Neural cell (in vitro differentiated cells): Measurements from ENCODE around the gene DAGLB. TPM values are rescaled to one million over a fixed set of nuclear protein-coding genes. Genes with fewer than 3 reads are reported as not detected.
"Not testable (repeated sequence)": the region's sequence is repeated elsewhere in the genome, so short reads cannot be mapped to it uniquely, and the experiment has no call there.

Experiments used
- H2AFZ ChIP-seq: fragments of 200-600, 300-800 bp; sonication (generic), shearing (Covaris generic); 2 replicates; pipeline ENCODE4 v1.6.0; 2014; ENCODE audit warnings: low read depth, mild to moderate bottlenecking, antibody characterized with exemption, low read length, moderate library complexity
- H3F3A ChIP-seq: fragments of 200-600 bp; shearing (Covaris generic); 2 replicates; pipeline ENCODE4 v1.6.1; 2016; ENCODE audit warnings: mild to moderate bottlenecking, moderate library complexity, mixed read lengths, antibody characterized with exemption, low read length; ENCODE audit not compliant: insufficient read depth, poor library complexity, severe bottlenecking
- H3K27ac ChIP-seq: fragments of 200-600, 300-800 bp; sonication (generic), shearing (Covaris generic); 2 replicates; pipeline ENCODE4 v1.5.1; 2014; ENCODE audit warnings: mild to moderate bottlenecking, low read length, moderate library complexity
- H3K27me3 ChIP-seq: fragments of 300-800, 200-600 bp; sonication (generic), shearing (Covaris generic); 2 replicates; pipeline ENCODE4 v1.6.0; 2014; ENCODE audit warnings: mild to moderate bottlenecking, low read depth, low read length, moderate library complexity; ENCODE audit not compliant: insufficient read depth
- H3K36me3 ChIP-seq: fragments of 300-800, 200-600 bp; sonication (generic), shearing (Covaris generic); 2 replicates; pipeline ENCODE4 v1.5.1; 2014; ENCODE audit warnings: mild to moderate bottlenecking, antibody characterized with exemption, low read length, moderate library complexity; ENCODE audit not compliant: insufficient read depth
- H3K4me2 ChIP-seq: fragments of 300-800, 200-600 bp; sonication (generic), shearing (Covaris generic); 2 replicates; pipeline ENCODE4 v1.6.0; 2014; ENCODE audit warnings: mild to moderate bottlenecking, low read length
- H3K4me3 ChIP-seq: fragments of 300-800, 200-600 bp; sonication (generic), shearing (Covaris generic); 2 replicates; pipeline ENCODE4 v1.5.1; 2014; ENCODE audit warnings: mild to moderate bottlenecking, low read length, moderate library complexity
- H3K79me2 ChIP-seq: fragments of 200-600 bp; shearing (Covaris generic); replicated peaks from 2 replicates; pipeline ENCODE4 v1.6.0; 2014; ENCODE audit warnings: mild to moderate bottlenecking, low read length, moderate library complexity; ENCODE audit not compliant: insufficient read depth
- H3K9ac ChIP-seq: fragments of 300-800, 200-600 bp; sonication (generic), shearing (Covaris generic); 2 replicates; pipeline ENCODE4 v1.6.1; 2016; ENCODE audit warnings: mild to moderate bottlenecking, low read length, mixed read lengths
- H3K9me2 ChIP-seq: fragments of 200-600 bp; shearing (Covaris generic); 2 replicates; pipeline ENCODE4 v1.6.1; 2016; ENCODE audit warnings: mild to moderate bottlenecking, low read length, mixed read lengths; ENCODE audit not compliant: insufficient read depth
- H3K9me3 ChIP-seq: fragments of 200-600, 300-800 bp; sonication (generic), shearing (Covaris generic); 2 replicates; pipeline ENCODE4 v1.6.1; 2016; ENCODE audit warnings: mild to moderate bottlenecking, mixed run types, low read length, moderate library complexity, mixed read lengths
- H4K20me1 ChIP-seq: fragments of 200-600 bp; shearing (Covaris generic); 2 replicates; pipeline ENCODE4 v1.6.1; 2016; ENCODE audit warnings: mild to moderate bottlenecking, mixed run types; ENCODE audit not compliant: insufficient read depth
- CTCF ChIP-seq: fragments of 450-650 bp; IDR thresholded peaks from 2 replicates; pipeline ENCODE4 v1.5.1; 2014; ENCODE audit warnings: antibody characterized with exemption, mild to moderate bottlenecking, moderate library complexity; ENCODE audit not compliant: poor library complexity, severe bottlenecking
- EP300 ChIP-seq: fragments of 450-650 bp; conservative IDR thresholded peaks from 2 replicates; pipeline ENCODE4 v1.6.1; 2014; ENCODE audit warnings: antibody characterized with exemption, mild to moderate bottlenecking, moderate library complexity; ENCODE audit not compliant: poor library complexity, severe bottlenecking
- EZH2 ChIP-seq: fragments of 200-600, 300-800 bp; shearing (Covaris generic), sonication (generic); IDR thresholded peaks from 2 replicates; pipeline ENCODE4 v1.6.1; 2014; ENCODE audit warnings: antibody characterized with exemption, low read length, borderline replicate concordance, mild to moderate bottlenecking; ENCODE audit not compliant: insufficient read depth, poor library complexity, severe bottlenecking
- MXI1 ChIP-seq: fragments of 450-650 bp; conservative IDR thresholded peaks from 2 replicates; pipeline ENCODE4 v1.6.1; 2014; ENCODE audit warnings: antibody characterized with exemption, mild to moderate bottlenecking; ENCODE audit not compliant: poor library complexity, severe bottlenecking
- POLR2AphosphoS5 ChIP-seq: IDR thresholded peaks from 2 replicates; pipeline ENCODE4 v1.6.1; 2012
- RAD21 ChIP-seq: fragments of 450-650 bp; conservative IDR thresholded peaks from 2 replicates; pipeline ENCODE4 v1.6.1; 2014; ENCODE audit warnings: antibody characterized with exemption, mild to moderate bottlenecking, moderate library complexity
- REST ChIP-seq: IDR thresholded peaks from 2 replicates; pipeline ENCODE4 v1.6.1; 2012; ENCODE audit warnings: borderline replicate concordance
- SMC3 ChIP-seq: fragments of 450-650 bp; conservative IDR thresholded peaks from 2 replicates; pipeline ENCODE4 v1.6.1; 2014; ENCODE audit warnings: antibody characterized with exemption, mild to moderate bottlenecking, moderate library complexity; ENCODE audit not compliant: poor library complexity
- TAF1 ChIP-seq: IDR thresholded peaks from 2 replicates; pipeline ENCODE4 v1.6.1; 2012; ENCODE audit warnings: low read depth
- polyA plus RNA-seq: library from polyadenylated mRNA; depleted of rRNA; stranded (reverse); fragments of >200 nt; gene quantifications from 2 replicates; pipeline ENCODE4 v1.2.3, GENCODE V29; 2014

Gene DAGLB
- polyA plus RNA-seq, 1 donor from 2014 or later: 32.3 TPM

- no peak overlapping the region for H2AFZ ChIP-seq
- no peaks in the 10 kb centered on the region for H3F3A ChIP-seq
- H4K20me1 ChIP-seq: no peaks in the 10 kb centered on the region
- H3K27me3 ChIP-seq: no peaks in the 10 kb centered on the region
- H3K9me2 ChIP-seq: no peaks in the 10 kb centered on the region
- no peak overlapping the region for H3K4me3 ChIP-seq
- no peak overlapping the region for H3K27ac ChIP-seq
- H3K4me2 ChIP-seq: no peak overlapping the region
- H3K9ac ChIP-seq: no peak overlapping the region
- no peaks in the 10 kb centered on the region for H3K9me3 ChIP-seq
- H3K36me3 ChIP-seq: peaks cover 7% of the 10 kb centered on the region
- no peak for TF ChIP-seq RAD21
- TF ChIP-seq CTCF: no peak
- TF ChIP-seq REST: no peak
- no peak for TF ChIP-seq POLR2AphosphoS5
- TF ChIP-seq EP300: no peak
- TF ChIP-seq MXI1: no peak
- no peak for TF ChIP-seq TAF1
- no peak for TF ChIP-seq SMC3
- no peak for TF ChIP-seq EZH2
- H3K79me2 ChIP-seq: peaks cover 37% of the 10 kb centered on the region
Observed at GRCh38 chr7:6398943-6399342, 48.8 kb downstream of the DAGLB start.

GRCh38 chr7:6397759-6398495 lies 49.8 kb downstream of the DAGLB start:
- not testable (repeated sequence) for H3K4me2 ChIP-seq, H3F3A ChIP-seq, H3K4me3 ChIP-seq, H3K36me3 ChIP-seq, H3K27ac ChIP-seq, H3K27me3 ChIP-seq, H2AFZ ChIP-seq, H3K9me3 ChIP-seq, H3K9me2 ChIP-seq, H3K9ac ChIP-seq, H4K20me1 ChIP-seq
- peaks cover 46% of the 10 kb centered on the region for H3K79me2 ChIP-seq
